ENCODE measurements around the gene RNF215.

Gene RNF215

DNA sequence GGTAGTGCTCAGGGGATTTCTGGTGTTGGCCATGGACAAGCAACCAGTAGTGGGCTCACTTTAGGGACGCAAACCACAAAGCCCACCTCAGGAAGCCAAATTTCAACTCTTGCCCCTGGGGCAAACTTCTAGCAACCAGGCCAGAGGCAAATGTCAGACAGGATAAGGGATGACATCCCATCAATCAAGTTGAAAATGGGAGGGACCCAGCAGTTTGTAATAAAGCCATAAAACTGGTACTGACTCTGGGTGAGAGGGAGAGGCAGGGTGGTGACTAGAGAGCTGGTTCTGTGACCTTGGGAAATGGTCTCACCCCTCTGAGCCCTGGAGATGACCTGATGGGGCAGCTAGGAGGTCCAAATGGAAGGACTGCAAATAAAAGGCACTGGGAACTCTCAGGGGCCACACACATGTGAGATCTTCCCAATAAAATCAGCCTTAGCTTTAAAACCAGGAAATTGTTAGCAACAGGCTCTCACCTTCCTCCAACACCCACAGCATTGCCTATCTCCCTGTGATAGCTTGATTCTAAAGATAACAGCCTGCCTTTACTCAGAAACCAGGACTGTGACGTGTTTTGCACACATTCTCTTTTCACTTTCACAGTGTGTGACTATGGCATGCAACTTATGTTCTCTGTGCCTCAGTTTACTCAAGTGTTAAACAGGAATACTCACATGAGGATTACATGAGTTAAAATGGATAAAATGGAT, 54.1 kb downstream of the RNF215 start:
- DNase-seq (ENCODE audit: low spot score): no peak

DNA sequence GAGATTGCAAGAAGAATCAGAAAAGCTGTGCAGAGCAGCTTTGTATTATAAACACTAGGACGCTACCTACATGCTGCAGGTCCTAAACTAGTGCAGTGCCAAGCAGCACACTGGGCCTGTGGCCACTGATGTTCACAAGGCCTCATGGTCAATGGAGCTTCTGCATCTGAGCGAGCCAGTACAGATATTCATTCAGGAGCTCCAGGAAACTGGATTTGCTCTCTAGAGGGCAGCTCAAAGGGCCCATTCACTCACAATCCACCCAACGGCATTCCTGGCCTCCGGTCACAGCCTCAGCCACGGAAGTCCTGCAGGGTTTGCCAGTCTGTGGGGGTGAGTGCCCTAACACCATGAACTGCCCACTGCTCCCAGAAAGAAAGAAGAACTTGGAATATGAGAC, 54.7 kb downstream of the RNF215 start:
- DNase-seq (ENCODE audit: low spot score): no peak

All from LoVo (cell line).